ENCODE results near the gene TFAP2D.

TFAP2D gene

GRCh38 chr6:50708664-50709365 lies 4.5 kb upstream of the TFAP2D start:
- no peak for DNase-seq (ENCODE audit: extremely low spot score)
- no peak for TF ChIP-seq CTCF (IDR thresholded peaks at IDR 0.05; ENCODE audit: control extremely low read depth, extremely low read depth, low read depth, missing control alignments)
- ChIA-PET POLR2A (no interaction called here), CTCF (no interaction called here)

GRCh38 chr6:50709366-50709734 lies 4.0 kb upstream of the TFAP2D start:
- CTCF ChIA-PET, result no interaction called here
- no peak for DNase-seq (ENCODE audit: extremely low spot score)
- TF ChIP-seq CTCF (IDR thresholded peaks at IDR 0.05; ENCODE audit: control extremely low read depth, extremely low read depth, low read depth, missing control alignments), result no peak
- POLR2A ChIA-PET, result no interaction called here

- TF ChIP-seq CTCF (IDR thresholded peaks at IDR 0.05; ENCODE audit: control extremely low read depth, extremely low read depth, low read depth, missing control alignments), result no peak
- POLR2A ChIA-PET, result no interaction called here
- CTCF ChIA-PET, result interaction anchor here (1.6 kb wide), 1 partner anchor 20 kb away, joined by 3 read pairs; no protein-coding TSS in a partner anchor
- no peak for DNase-seq (ENCODE audit: extremely low spot score)
Observed at GRCh38 chr6:50711686-50712085, 1.6 kb upstream of the TFAP2D start.

- TF ChIP-seq CTCF (IDR thresholded peaks at IDR 0.05; ENCODE audit: control extremely low read depth, extremely low read depth, low read depth, missing control alignments), result no peak
- ChIA-PET CTCF (interaction anchor here (1.6 kb wide), 1 partner anchor 21 kb away, joined by 3 read pairs; no protein-coding TSS in a partner anchor), POLR2A (no interaction called here)
- no peak for DNase-seq (ENCODE audit: extremely low spot score)
Observed at GRCh38 chr6:50712291-50712690, 1.0 kb upstream of the TFAP2D start.

GRCh38 chr6:50713977-50714486 lies 706 bp downstream of the TFAP2D start:
- TF ChIP-seq CTCF (IDR thresholded peaks at IDR 0.05; ENCODE audit: control extremely low read depth, extremely low read depth, low read depth, missing control alignments), result no peak
- ChIA-PET CTCF (no interaction called here), POLR2A (no interaction called here)
- no peak for DNase-seq (ENCODE audit: extremely low spot score)

- POLR2A ChIA-PET, result no interaction called here
- no peak for TF ChIP-seq CTCF (IDR thresholded peaks at IDR 0.05; ENCODE audit: control extremely low read depth, extremely low read depth, low read depth, missing control alignments)
- DNase-seq (ENCODE audit: extremely low spot score), result no peak
- CTCF ChIA-PET, result interaction anchor here (1.3 kb wide), 1 partner anchor 20 kb away, joined by 3 read pairs; no protein-coding TSS in a partner anchor
Observed at GRCh38 chr6:50714487-50715379, 1.4 kb downstream of the TFAP2D start.

Data from GM10248 (cell line).